Breast epithelium (tissue), 4 donors: ENCODE results near the gene TMEM245. TPM values are rescaled to one million over a fixed set of nuclear protein-coding genes. Genes with fewer than 3 reads are reported as not detected.
"Not testable (repeated sequence)": the region's sequence is repeated elsewhere in the genome, so short reads cannot be mapped to it uniquely, and the experiment has no call there.

Experiments
- DNase-seq, 2 donors: peaks; one replicate each; pipeline ENCODE4 v3.0.0-alpha.2; 2019; ENCODE audit warnings: low spot score in 2 of 2
- H3K27ac ChIP-seq, 2 donors: fragments of 200-600 bp; sonication (generic) in 1 of 2; one replicate each; pipeline ENCODE4 v1.5.1; 2016 to 2019; ENCODE audit warnings: mild to moderate bottlenecking in 1 of 2
- H3K27me3 ChIP-seq, 2 donors: fragments of 200-600 bp; sonication (generic) in 1 of 2; one replicate each; pipeline versions ENCODE4 v1.5.1 to v1.6.0; 2017 to 2019; ENCODE audit warnings: control low read depth in 1 of 2, mild to moderate bottlenecking in 1 of 2
- H3K36me3 ChIP-seq: fragments of 200-600 bp; one replicate; pipeline ENCODE4 v1.5.1; 2019
- H3K4me1 ChIP-seq, 2 donors: fragments of 200-600 bp; sonication (generic); one replicate each; pipeline ENCODE4 v1.5.1; 2016 to 2019; ENCODE audit warnings: control low read depth in 1 of 2
- H3K4me3 ChIP-seq, 3 donors: fragments of 200-600 bp; sonication (generic); 1 replicate in 2 of 3; 2 replicates in 1 of 3; pipeline ENCODE4 v1.5.1; 2016 to 2019; ENCODE audit warnings: mild to moderate bottlenecking in 3 of 3, moderate library complexity in 2 of 3
- H3K9me3 ChIP-seq, 2 donors: fragments of 200-600 bp; sonication (generic) in 1 of 2; one replicate each; pipeline ENCODE4 v1.5.1; 2016 to 2019; ENCODE audit warnings: control low read depth in 1 of 2
- POLR2A ChIP-seq: fragments of 450-650 bp; IDR thresholded peaks from one replicate; pipeline ENCODE4 v1.6.1; 2016; ENCODE audit warnings: antibody characterized with exemption, mild to moderate bottlenecking, moderate library complexity
- POLR2AphosphoS5 ChIP-seq, 3 donors: sonication (generic); formaldehyde crosslinking; IDR thresholded peaks; one replicate each; pipeline ENCODE4 v1.6.1; 2017; ENCODE audit warnings: antibody characterized with exemption in 3 of 3
- intact Hi-C: fragments of 100-400 bp; cut with DNase I; formaldehyde crosslinking; loops from one replicate; pipeline ENCODE4 v1.15.1; 2023; ENCODE audit warnings: low total_unique reads
- total RNA-seq, 3 donors: library from RNA; depleted of rRNA; stranded (reverse); fragments of >200 nt; gene quantifications; one replicate each; pipeline ENCODE4 v1.1.0, GENCODE V29; 2016
- TF ChIP-seq, protein P1 (sequence below), 3 donors: fragments of 450-650 bp; IDR thresholded peaks; one replicate each; pipeline ENCODE4 v1.5.1; 2016 to 2017; ENCODE audit warnings: antibody characterized with exemption in 3 of 3, mild to moderate bottlenecking in 3 of 3, moderate library complexity in 3 of 3

TMEM245 gene
- total RNA-seq, 3 donors from 2014 or later: 47.5 to 95.7 (median 74.9) TPM

DNA sequence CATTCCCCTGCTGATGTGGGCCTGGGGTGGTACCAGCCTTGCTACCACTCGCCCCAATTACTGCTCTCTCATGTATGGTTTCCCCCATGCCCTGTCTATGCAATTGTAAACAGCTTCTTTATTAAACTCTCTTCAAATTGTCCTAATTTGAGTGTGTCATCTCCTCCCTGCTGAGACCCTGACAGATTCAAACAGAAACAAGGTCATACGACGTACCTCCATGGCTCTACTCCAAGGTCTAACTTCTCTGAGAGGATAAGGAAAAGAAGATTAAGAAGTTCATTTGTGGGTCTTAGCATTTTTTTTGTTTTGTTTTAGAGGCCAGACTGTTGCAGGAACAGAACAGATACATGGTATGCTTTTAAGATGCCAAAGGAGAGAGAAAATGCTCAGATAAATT lies 147.6 kb downstream of the TMEM245 start:
- Histone ChIP-seq H3K4me3 (no peak overlapping the region), H3K27ac (peak overlapping the region in 1 of 2 donors; percentile 17), H3K27me3 (no peaks in the 10 kb centered on the region), H3K36me3 (no peaks in the 10 kb centered on the region), H3K9me3 (no peaks in the 10 kb centered on the region), H3K4me1 (no peaks in the 10 kb centered on the region)
- intact Hi-C loops: no loop called here
- DNase-seq: no peak
- no peak for TF ChIP-seq POLR2A
- TF ChIP-seq, protein P1, sequence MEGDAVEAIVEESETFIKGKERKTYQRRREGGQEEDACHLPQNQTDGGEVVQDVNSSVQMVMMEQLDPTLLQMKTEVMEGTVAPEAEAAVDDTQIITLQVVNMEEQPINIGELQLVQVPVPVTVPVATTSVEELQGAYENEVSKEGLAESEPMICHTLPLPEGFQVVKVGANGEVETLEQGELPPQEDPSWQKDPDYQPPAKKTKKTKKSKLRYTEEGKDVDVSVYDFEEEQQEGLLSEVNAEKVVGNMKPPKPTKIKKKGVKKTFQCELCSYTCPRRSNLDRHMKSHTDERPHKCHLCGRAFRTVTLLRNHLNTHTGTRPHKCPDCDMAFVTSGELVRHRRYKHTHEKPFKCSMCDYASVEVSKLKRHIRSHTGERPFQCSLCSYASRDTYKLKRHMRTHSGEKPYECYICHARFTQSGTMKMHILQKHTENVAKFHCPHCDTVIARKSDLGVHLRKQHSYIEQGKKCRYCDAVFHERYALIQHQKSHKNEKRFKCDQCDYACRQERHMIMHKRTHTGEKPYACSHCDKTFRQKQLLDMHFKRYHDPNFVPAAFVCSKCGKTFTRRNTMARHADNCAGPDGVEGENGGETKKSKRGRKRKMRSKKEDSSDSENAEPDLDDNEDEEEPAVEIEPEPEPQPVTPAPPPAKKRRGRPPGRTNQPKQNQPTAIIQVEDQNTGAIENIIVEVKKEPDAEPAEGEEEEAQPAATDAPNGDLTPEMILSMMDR (IDR thresholded peaks at IDR 0.05): no peak
- TF ChIP-seq POLR2AphosphoS5 (IDR thresholded peaks at IDR 0.05): no peak

DNA sequence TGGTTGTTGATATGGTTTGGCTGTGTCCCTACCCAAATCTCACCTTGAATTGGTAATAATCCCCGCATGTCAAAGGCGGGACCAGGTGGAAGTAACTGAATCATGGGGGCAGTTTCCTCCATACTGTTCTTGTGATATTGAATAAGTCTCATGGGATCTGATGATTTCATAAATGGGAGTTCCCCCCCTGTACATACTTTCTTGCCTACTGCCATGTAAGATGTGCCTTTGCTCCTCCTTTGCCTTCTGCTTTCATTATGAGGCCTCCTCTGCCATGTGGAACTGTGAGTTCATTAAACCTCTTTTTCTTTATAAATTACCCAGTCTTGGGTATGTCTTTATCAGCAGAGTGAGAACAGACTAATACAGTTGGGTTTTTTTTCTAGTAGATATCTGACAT lies 148.4 kb downstream of the TMEM245 start:
- H3K27ac ChIP-seq, H3K4me1 ChIP-seq, H3K9me3 ChIP-seq, DNase-seq, H3K4me3 ChIP-seq, intact Hi-C loops, H3K27me3 ChIP-seq, H3K36me3 ChIP-seq: not testable (repeated sequence)

DNA sequence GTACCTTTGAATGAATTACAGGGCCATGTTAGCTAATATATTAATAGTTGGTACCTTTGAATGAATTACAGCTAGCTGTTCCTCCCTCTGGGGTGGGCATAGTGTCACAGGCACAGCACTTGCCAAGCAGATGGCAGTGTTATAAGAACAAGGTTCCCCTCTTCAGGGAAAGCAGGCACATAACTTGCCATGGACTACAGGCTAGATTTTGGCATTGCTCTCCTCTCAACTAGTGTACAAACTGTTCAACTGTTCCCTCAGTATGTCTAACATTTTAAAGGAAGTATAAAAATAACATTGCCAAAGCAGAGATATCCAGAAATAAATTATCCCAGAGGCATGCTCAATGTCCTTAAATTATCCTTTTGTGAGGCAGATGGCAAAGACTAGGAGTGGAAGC lies 151.8 kb downstream of the TMEM245 start:
- DNase-seq: no peak
- Histone ChIP-seq H3K27ac (no peak overlapping the region), H3K27me3 (no peaks in the 10 kb centered on the region), H3K36me3 (no peaks in the 10 kb centered on the region), H3K4me3 (no peak overlapping the region), H3K9me3 (no peaks in the 10 kb centered on the region), H3K4me1 (no peaks in the 10 kb centered on the region)
- TF ChIP-seq POLR2AphosphoS5 (IDR thresholded peaks at IDR 0.05) (no peak), POLR2A (no peak)
- TF ChIP-seq, protein P1 (IDR thresholded peaks at IDR 0.05): no peak
- intact Hi-C loops: no loop called here

Other genes starting within 250 kb of the TMEM245 start
- gene ELP1, start 185.8 kb downstream of the TMEM245 start, total RNA-seq: 10 to 100 TPM; 18.2 to 27.8 (median 22.6) TPM
- gene ABITRAM, start 185.5 kb downstream of the TMEM245 start, total RNA-seq: 10 to 100 TPM in 1 of 3 donors, 1 to 10 TPM in 2; 9.1 to 13.9 (median 9.5) TPM
- gene CTNNAL1, start 106.4 kb downstream of the TMEM245 start, total RNA-seq: 10 to 100 TPM; 25.0 to 29.2 (median 25.6) TPM
- gene FRRS1L, start 47.3 kb upstream of the TMEM245 start, total RNA-seq: 1 to 10 TPM in 2 of 3 donors, under 1 TPM in 1; 0.16 to 2.6 (median 2.0) TPM
- gene EPB41L4B, start 201.1 kb upstream of the TMEM245 start, total RNA-seq: 10 to 100 TPM; 11.5 to 47.2 (median 16.0) TPM